Glomerular endothelial cell (primary cell): ENCODE measurements around the gene AIM2. TPM values are rescaled to one million over a fixed set of nuclear protein-coding genes. Genes with fewer than 3 reads are reported as not detected.
A peak's percentile ranks its signal among the peaks of the same experiment; 100 is the strongest.
"Not testable (repeated sequence)": the region's sequence is repeated elsewhere in the genome, so short reads cannot be mapped to it uniquely, and the experiment has no call there.

Experiments used
- DNase-seq: peaks from one replicate; pipeline ENCODE4 v3.0.0-alpha.2; 2011; ENCODE audit warnings: low read depth, low spot score; ENCODE audit errors: extremely low read depth
- total RNA-seq: library from RNA; depleted of rRNA; stranded (reverse); fragments of >200 nt; gene quantifications from 2 replicates; pipeline ENCODE4 v1.2.3, GENCODE V29; 2015

The AIM2 gene
- total RNA-seq, 1 donor from 2014 or later = not detected

DNA sequence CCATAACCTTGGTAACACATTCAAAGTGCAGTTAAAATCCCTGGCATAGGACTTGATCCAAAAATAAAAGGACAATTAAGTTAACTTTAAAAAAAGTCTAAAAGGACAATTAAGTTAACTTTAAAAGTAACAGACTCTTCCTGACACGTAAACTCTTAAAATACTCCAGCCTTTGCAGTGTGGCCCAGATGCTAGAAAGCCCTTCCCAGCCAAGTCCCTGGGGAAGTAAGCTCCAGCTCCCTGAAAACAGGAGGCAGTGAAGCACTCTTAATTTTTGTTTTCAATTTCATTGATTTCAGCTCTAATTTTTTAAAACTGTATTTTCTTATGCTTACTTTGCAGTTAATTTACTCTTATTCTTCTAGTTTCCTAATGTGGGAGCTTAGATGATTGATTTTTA lies 5.1 kb upstream of the AIM2 start:
- no peak for DNase-seq

DNA sequence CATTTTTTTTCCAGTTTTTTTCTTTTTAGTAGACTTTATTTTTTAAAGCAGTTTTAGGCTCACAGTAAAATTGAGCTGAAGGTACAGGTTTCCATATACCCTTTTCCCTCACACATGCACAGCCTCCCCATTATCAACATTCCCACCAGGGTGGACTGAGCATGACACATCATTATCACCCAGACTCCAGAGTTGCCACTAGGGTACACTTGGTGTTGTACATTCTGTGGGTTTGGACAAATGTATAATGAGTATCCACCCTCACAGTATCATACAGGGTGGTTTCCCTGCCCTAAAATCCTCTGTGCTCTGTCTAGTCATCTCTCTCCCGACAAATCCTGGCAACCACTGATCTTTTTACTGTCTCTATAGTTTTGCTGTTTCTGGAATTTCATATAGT lies 3.0 kb upstream of the AIM2 start:
- DNase-seq = no peak

DNA sequence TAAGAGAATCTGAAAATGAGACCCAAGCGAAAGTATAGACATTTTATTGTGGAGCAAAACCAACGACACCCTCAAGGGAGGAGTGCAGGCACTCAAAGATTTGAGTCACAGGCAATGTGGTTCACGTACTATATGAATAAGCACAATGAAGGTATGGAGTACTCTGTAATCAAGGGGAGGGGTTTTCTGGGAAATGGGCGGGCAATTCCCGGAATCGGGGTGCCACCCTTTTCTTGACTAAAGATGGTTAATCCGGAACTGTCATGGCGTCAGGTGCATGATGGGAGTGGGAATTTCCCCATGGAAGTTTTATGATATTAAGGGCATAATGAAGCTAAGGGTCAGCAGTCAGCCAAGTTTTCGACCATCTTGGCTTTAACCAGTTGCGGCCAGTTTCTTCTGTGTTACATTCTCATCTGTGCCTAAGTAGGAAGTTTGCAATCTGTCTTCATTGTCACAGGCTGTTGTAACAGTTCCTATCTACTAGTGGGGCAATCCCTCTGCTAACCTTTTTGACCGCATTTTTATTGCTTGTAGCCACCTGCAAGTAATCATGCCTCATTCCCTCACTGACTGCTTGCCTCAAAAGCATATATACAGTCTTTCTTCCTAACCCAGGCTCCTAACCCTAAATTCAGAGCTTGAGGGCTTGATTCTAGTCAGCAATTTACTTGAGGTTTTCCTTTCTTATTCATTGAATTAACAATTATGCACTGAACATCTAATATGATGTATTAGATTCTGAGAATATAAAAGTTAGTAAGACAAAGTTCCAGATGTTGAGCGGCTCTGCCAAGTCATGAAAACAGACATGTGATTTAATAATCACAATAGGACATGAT lies 775 bp upstream of the AIM2 start:
- no peak for DNase-seq

DNA sequence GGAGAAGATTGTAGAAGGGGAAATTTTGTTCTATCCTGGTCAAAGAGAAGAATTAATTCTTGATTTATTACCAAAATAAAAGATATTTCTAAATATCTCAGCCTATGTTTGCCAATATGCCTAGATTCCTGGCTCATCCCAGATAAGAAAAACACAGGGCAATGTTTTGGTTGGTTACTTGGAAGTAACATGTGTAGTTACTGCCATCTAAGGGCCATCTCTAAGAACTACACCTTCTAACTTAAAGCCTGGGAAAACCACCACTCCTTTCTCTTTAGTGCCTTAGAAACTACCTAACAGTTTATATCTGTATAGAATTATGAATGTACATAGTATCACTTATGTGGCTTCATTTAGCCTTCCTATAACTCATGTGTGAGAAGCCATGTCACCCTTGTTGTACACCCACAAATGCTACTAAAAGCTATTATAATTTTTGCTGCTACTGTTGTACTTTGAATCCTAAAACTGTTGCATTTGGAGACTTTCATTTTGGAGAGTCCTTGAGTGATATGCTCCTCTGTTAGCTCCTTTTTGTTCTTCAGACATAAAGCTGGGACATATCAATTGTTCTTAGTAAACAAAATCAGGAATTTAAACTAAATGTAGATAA lies 4.5 kb downstream of the AIM2 start:
- DNase-seq = peak; percentile 61

DNA sequence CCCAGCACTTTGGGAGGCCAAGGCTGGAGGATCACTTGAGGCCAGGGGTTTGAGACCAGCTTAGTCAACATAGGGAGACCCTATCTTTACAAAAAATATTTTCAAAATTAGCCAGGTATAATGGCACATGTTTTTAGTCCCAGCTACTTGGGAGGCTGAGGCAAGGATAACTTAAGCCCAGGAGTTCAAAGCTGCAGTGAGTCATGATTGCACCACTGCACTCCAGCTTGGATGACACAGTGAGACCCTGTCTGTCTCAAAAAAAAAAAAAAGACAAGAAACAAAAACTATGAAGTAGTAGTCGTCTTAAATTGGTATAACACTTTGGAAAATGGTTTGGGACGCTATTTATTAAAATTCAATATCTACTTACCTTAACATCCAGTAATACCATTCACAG lies 7.7 kb downstream of the AIM2 start:
- DNase-seq = no peak

DNA sequence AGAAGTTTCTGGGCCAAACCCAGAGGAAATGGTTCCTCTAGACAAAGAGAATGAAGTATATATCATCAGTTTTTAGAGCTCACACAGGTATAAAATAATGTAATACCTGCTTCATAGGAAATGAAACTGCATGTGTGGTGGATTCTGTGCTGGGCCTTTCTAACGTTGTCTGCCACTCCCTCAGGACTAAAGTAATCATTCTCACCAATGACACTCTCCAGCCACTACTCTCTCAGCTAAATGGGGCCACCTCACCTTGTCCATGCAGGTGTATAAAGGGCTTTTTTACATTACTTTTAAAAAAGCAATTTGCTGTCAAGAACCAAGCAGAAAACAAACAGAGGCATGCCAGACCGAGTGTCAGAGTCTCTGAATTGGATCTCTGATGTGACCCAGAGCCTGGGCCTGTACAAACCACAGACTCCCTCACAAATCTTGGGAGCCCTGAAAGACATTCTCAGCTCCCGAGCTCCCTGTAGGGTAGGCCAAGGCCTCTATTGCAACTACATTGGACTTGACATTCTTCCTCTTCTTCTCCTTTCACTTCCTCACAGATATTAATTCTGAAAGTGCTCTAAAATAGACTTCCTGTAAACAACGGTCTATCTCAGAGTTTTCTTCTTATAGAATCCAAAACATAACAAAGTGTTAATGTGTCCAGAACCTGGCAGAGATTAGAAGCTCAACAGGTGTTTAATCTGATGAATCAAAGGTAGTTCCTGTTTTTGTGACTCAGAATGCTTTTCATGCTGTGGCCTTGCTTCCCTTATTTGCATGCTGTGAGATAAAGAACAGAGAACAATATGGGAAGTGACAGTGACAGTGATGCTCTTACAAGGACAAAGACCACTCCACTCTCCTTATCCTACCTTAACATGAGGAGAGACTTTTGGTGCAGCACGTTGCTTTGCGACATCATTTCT lies 8.6 kb downstream of the AIM2 start:
- no peak for DNase-seq

DNA sequence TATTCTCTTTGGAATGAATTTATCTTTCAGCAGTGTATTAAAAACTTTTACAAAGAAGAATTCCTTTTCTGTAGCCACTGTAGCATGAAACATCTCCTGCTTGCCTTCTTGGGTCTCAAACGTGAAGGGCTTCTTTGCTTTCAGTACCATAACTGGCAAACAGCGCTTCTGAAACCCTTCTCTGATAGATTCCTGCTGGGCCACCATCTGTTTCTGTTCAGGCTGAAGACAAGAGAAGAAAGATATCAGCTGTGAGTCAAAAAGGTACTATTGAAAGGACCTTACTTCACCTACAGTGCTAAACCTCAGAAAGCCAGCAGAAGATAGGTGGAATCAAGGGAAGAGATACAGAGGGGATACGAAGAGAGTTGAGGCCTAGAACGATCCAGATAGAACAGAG lies 10.5 kb downstream of the AIM2 start:
- DNase-seq = no peak

DNA sequence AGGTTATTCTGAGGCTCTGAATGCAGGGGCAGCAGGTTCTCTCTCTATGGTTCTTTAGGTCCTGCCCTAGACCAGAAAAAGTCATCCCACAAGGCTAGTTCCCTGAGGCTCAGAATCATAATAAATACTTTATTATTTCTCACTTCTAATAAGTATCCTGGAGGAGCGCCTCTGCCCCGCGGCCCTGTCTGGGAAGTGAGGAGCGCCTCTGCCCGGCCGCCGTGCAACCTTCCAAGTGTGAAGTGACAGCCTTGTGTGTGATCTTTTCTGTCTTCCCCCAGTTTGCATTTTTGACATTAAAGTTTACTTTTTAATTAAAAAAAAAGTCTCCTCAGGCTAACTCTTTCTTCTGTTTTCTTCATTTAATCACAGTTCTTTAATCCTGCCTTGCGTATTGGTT lies 11.5 kb downstream of the AIM2 start:
- no peak for DNase-seq

DNA sequence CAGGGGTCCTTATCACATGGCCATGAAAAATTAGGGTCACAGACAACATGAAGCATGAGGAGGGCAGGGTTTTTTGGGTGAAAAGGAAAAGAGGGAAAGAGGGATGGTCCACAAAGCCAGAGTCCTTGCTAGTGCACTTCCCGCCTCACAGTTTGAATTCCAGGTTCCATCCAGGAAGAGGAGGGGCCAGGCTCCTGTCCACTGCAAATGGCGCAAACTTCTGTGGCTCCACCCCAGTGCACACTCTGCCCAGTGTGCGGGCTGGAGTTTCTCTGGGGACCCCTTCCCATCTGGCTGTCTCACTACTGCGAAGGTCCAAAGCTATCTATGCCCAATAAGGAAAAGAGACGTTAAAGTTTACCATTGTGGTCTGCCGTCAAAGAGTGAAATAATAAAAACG lies 17.8 kb downstream of the AIM2 start:
- no peak for DNase-seq

DNA sequence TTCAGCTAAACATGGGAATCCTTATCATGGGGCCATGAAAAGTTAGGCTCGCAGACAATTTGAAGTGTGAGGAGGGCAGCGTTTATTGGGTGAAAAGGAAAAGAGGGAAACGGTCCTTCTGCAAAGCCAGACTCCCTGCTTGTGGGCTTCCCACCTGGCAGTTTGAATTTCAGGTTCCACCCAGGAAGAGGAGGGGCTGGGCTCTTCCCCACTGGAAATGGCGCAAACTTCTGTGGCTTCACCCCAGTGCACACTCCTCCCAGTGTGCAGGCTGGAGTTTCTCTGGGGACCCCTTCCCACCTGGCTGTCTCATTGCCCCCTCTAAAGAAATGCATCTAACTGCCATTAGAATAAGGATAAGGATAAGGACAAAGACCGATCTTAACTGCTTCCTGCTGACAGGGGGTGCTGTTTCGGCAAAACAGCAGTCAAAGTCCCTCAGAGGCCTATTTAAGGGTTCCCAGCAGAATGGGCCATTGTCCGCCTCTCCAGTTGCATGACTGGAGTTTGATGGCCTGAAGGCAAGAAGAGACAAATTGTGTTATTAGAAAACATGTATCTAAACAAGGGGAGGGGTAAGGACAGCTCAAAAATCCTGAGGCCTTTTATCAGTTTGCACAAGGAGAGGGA lies 20.4 kb downstream of the AIM2 start:
- no peak for DNase-seq

DNA sequence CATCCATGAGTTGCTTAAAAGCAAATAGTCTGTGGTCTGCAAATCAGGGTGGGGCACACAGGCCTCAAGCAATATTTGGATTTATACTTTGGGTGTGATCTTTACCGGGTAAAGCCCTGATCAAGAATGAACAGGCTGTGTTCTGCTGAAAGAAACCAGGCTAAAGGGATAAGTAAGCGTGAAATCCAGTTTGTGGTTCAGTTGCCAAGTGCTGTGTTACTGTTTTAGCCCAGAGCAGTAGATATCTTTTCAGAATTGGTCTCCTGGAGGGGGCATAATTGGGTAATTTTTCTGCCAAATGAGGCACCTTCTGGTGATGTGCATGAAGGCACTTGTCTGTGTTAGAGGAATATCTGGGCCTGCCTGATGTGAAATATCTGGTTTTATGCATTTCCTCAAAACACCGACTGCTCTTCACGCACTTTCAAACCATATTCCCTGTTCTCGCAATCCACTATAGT lies 21.4 kb downstream of the AIM2 start:
- no peak for DNase-seq

DNA sequence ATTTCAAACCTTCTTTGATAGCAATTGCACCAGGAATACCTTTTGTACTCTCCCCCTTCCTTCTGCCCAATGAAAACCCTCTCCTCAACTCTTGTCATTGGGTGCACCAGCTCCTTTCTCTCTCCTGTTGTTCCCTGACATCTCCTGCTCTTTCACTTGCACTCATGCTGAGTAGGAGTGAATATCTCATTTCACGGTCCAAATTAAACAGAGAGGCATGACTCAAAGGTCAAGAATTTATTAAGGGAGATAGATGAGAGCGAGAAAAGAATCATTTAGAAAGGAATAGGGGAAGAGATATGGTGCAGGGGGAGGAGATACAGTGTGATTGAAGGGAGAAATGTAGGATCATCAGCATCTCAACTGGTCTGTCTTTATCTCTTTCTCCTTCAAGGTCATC lies 22.1 kb downstream of the AIM2 start:
- DNase-seq = no peak

DNA sequence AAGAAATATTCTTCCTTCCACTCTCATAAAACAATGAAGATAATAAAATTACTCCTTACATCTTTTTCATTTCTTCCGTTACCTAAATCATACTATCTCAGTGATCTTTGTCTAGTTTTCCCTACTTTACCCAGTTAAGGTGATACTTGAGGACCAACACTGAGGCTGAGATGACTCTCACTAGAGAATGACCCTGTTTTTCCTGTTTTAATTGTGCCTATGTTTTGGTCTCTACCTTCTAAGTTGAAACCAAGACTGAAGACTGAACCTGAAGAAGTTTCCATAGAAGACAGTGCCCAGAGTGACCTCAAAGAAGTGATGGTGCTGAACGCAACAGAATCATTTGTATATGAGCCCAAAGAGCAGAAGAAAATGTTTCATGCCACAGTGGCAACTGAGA lies 25.1 kb downstream of the AIM2 start:
- DNase-seq = no peak

DNA sequence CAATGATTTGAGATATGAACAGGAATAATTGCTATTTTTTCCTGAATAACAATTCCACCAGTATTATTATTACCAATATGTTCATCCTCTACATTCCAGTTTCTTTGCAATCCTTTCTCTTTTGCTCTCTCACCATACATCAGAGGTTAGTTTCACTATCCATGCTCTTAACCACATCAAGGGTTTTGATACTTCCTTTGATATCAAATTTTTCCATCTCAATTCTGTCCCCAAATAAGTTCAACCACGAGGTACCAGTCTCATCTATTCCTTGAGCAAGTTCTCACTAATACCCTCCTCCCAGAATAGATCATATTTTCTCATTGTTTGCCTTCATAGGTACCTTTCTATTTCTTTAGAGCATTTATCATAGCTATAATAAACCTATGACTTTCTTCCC lies 30.1 kb downstream of the AIM2 start:
- DNase-seq = not testable (repeated sequence)

DNA sequence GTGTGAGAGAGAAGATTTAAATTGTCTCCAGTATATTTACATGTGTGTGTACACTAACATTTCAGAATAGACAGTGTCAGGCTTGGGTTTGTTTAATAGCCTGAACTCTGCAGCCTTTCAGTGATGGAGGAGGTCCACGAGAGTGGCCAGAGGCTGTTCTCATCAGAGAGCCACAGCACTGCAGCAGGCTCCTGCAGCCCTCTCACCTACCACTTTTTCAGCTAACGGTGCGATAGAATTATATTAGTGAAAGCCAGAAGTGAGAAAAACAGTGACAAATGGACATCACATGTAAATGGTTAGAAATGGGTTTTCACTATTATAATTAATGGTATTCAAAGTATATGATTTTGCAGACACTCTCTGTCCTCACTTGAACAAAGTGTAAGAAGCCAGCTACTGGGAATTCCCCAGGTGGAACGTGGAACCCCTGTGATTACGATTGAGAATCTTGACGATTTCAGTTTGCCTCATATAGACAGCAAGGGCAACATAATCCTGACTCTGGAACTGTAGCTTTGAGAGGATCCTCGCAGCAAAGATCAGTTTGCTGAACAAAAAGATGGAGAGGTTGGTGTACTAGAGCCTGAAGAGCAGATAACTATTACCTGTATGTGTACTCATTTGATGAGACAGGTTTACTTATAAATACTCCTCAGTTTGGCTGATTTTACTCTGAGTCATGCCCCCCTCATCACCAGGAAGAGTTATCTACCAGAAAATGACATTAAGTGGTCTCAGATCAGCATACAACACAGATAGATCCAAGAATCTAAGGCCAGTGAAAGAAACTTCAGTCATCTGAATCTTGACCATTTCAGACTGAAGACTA lies 35.5 kb downstream of the AIM2 start:
- no peak for DNase-seq

DNA sequence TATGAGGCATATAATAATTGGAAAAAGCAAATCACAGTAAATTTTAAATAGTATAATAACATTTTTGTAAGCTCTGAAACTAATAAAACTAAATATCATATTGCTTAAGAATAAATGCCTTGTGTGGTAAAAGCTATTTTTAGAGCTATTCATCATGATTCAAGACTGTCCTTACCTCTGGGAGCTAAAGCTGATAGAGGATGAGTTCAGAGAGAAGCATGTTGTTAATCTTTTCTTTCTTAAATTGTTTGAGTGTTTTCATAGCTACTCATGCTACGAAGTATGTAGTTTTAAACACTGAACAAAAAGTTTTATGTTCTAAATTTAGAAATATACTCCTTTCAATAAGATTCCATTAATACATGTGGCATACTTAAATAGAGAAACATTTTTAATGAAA lies 36.4 kb downstream of the AIM2 start:
- no peak for DNase-seq

DNA sequence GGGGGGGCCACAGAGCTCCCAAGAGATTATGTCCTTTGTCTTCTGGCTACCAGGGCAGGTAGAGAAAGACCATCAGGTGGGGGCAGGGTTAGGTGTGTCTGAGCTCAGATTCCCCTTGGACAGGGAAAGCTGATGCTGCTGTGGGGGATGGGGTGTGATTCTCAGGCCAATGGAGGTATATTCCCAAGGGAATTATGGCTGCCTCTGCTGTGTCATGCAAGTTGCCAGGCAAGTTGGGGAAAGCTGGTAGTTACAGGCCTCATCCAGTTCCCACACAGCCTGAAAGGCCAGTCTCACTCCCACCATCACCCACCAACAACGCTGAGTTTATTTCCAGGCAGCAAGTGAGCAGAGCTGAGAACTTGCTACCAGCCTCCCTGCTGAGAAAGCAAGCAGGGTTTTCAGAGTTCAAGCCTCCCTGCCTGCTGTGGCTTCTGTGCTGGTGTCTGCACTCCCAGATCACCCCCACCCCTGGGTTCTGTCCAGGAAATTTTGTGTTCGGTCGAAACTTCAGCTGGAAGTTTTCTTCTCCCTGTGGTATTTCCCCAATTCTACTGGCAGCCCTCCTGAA lies 45.6 kb downstream of the AIM2 start:
- no peak for DNase-seq

DNA sequence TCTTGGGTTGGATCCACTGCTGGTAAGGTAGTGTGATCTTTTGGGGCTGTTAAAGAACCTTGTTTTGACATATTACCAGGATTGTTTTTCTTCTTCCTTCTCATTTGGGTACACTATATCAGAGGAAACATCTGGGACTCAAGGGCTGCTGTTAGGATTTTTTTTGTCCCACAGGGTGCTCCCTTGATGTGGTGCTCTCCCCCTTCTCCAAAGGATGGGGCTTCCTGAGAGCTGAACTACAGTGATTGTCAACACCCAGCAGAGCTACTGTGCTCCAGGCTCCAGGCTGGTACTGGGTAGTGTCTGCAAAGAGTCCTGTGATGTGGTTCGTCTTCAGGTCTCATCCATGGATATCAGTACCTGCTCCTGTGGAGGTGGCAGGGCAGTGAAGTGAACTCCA lies 46.3 kb downstream of the AIM2 start:
- DNase-seq = no peak

DNA sequence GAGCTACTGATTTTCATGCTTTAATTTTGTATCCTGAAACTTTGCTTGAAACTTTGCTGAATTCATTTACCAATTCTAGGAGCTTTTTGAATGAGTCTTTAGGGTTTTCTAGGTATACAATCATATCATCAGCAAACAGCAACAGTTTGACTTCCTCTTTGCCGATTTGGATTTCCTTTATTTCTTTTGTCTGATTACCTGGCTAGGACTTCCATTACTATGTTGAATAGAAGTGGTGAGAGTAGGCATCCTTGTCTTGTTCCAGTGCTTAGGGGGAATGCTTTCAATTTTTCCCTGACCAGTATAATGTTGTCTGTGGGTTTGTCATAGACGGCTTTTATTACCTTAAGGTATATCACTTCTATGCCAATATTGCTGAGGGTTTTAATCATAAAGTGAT lies 49.7 kb downstream of the AIM2 start:
- not testable (repeated sequence) for DNase-seq

DNA sequence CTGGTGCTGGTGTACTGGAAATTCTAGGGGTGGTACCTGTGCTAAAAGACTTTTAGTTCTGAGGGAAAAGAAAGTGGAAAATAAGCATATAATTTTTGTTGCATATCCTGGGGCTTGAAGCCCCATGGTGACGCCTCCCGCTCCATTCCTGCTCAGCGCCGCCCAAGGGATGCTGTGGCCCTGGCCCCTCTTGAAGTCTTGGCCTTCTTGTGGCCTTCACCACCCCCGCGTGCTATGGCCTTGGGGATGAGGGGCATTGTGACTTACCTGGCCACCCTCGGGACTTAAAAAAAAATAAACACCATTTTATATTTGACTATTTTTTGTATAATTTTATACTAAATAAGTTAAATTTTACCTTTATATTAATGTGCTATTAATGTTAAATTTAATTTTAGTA lies 51.5 kb downstream of the AIM2 start:
- DNase-seq = no peak
